HG03342 (cell line): ENCODE data around the gene SNX13.

Source experiments
- ATAC-seq: cut with Tn5 transposase; IDR thresholded peaks from one replicate; pipeline ENCODE4 v1.9.1; 2021; ENCODE audit warnings: mild to moderate bottlenecking, moderate library complexity; ENCODE audit not compliant: unreplicated experiment

SNX13 gene, protein sequence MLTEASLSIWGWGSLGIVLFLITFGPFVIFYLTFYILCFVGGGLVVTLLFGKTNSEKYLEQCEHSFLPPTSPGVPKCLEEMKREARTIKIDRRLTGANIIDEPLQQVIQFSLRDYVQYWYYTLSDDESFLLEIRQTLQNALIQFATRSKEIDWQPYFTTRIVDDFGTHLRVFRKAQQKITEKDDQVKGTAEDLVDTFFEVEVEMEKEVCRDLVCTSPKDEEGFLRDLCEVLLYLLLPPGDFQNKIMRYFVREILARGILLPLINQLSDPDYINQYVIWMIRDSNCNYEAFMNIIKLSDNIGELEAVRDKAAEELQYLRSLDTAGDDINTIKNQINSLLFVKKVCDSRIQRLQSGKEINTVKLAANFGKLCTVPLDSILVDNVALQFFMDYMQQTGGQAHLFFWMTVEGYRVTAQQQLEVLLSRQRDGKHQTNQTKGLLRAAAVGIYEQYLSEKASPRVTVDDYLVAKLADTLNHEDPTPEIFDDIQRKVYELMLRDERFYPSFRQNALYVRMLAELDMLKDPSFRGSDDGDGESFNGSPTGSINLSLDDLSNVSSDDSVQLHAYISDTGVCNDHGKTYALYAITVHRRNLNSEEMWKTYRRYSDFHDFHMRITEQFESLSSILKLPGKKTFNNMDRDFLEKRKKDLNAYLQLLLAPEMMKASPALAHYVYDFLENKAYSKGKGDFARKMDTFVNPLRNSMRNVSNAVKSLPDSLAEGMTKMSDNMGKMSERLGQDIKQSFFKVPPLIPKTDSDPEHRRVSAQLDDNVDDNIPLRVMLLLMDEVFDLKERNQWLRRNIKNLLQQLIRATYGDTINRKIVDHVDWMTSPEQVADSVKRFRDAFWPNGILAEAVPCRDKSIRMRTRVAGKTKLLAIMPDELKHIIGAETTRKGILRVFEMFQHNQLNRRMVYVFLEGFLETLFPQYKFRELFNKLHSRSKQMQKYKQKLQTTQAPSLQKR

DNA sequence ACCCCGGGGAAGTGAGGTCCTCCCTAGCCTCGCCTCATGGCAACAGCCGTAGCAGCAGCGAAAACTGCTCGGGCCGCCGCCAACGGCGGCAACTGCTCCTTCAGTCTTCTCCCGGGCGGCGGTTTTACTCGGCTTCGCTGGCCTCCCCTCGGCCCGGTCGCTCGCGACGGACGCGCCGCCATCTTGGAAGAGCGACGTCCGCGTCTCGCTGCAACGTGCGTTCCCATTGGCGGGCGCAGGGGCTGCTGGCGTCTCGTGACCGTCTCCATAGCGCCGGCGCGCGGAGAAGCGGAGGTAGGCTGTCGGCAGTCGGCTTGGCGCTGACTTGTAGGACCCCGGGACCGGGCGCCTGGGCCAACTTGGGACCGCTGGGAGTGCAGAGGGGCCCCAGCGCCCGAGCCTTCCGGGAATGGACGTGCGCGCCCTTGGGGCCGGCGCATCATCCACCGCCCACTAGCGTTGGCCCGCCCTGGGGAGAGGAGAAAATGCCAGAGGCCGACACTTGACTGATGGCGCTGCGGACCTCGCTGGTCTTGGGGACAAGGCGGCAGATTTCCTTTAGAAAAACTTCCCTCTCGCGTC, at the start of gene SNX13:
Gene SNX13, minus strand, starts transcription at position 193 of the 582 bp plus-strand sequence. CDS start 199 bp downstream, outside the sequence.
- ATAC-seq: peak; percentile 96

GRCh38 chr7:17989546-17989945, 49.3 kb upstream of the SNX13 start:
- ATAC-seq: no peak

GRCh38 chr7:17988858-17989257, 48.6 kb upstream of the SNX13 start:
- no peak for ATAC-seq

GRCh38 chr7:17988141-17988540, 47.8 kb upstream of the SNX13 start:
- ATAC-seq: no peak

- ATAC-seq: no peak
Measured at GRCh38 chr7:17986851-17987250, 46.6 kb upstream of the SNX13 start.

DNA sequence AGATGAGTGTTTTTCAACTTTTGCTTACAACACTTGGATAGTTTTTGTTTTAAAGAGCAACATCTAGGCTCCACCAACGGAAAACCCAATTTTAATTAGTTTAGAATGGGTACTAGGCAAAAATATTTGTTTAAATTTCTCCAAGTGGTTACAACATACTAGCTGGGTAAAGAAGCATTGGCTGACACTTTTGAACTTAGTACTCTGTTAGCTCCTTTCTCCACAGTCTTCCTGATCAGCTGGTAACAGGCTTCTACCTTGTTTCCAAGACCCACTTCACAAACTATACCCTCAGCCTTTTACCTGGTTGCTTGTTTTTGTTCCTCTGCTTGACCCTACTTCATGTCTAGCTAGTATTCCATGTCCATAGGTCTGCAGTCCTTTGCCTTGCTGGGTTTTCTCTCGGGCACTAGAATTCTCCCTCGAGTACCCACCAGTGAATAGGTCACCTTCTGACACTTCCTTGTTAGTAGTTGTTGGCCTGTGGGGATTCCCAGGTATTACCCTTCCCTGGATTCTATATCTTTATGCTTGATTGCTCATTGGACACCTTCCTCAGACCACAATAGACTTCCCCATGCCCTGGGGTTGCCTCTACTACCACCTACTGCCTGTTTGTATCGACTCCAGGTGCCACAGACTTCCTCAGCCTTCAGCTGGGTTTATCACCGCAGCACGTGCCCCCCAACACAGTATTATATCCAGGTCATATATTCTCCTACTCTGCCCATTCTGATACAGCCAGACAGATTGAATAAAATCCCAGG, 45.4 kb upstream of the SNX13 start:
- no peak for ATAC-seq

- ATAC-seq: no peak
Measured at GRCh38 chr7:17984288-17984687, 44.0 kb upstream of the SNX13 start.

GRCh38 chr7:17983221-17984062, 43.1 kb upstream of the SNX13 start:
- no peak for ATAC-seq

- no peak for ATAC-seq
Measured at GRCh38 chr7:17976952-17977351, 36.7 kb upstream of the SNX13 start.

- no peak for ATAC-seq
Measured at GRCh38 chr7:17971411-17971810, 31.1 kb upstream of the SNX13 start.

- no peak for ATAC-seq
Measured at GRCh38 chr7:17968791-17969715, 28.8 kb upstream of the SNX13 start.

- no peak for ATAC-seq
Measured at GRCh38 chr7:17966706-17967105, 26.4 kb upstream of the SNX13 start.

DNA sequence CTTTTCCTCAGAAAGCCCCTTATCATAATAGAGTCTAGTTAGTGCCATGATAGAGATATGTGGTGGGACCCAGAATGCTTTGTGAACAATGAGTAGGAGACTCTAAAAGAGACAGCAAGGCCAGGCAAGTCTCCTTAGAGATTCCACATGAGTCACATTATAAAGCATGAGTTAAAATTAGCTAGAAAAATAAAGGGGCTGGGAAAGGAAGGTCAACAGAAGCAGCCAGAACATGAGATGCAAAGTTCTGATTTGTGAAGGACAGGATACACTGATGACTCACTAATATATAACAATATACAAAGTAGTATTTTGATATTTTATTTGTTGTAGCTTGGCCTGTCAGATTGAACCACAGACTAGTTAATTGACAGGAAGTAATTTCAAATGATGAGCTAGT, 25.3 kb upstream of the SNX13 start:
- ATAC-seq: no peak

GRCh38 chr7:17963281-17963680, 23.0 kb upstream of the SNX13 start:
- no peak for ATAC-seq

GRCh38 chr7:17962652-17963051, 22.4 kb upstream of the SNX13 start:
- no peak for ATAC-seq

DNA sequence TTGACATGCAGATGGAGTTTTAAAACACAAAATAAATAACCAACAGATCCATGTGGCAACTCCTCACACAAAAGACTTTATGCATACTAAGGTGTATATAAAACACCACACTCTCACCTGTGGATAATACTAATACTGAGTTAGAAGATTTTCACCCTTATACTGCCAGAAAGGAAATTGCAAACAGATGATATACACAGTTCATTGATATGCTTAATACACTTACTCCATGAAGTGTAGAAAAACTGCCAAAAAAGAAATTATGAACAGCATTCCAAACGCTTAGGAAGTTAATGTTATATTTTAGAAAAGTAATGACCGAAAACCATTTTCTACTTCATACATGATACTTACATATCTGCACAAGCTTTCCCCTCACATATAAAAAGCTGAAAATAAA, 17.6 kb upstream of the SNX13 start:
- no peak for ATAC-seq

- ATAC-seq: peak; percentile 100
Measured at GRCh38 chr7:17952387-17952786, 12.1 kb upstream of the SNX13 start.

DNA sequence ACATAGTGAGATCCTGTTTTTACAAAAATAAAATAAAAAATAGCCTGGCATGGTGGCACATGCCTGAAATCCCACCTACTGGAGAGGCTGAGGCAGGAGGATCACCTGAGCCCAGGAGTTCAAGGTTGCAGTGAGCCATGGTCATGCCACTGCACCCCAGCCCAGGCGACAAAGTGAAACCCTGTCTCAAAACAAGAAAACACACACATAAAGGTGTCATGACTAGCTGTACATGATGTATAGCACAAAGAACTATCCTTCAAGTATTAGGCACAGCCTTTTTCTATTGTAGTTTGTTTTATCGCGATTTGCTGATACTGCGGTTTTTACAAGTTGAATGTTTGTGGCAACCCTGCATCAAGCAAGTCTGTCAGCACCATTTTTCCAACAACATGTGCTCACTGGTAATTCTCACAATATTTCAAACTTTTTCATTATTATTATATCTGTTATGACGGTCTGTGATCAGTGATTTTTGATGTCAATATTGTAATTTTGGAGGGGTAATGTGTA, 11.5 kb upstream of the SNX13 start:
- no peak for ATAC-seq
